Hematopoietic multipotent progenitor cell treated with erythropoietin and hydrocortisone succinate and interleukin-3 and kit ligand, for 4 days (in vitro differentiated cells): Measurements from ENCODE around the gene NEK7.

Experiments used
- DNase-seq: peaks from one replicate; pipeline ENCODE4 v3.0.0-alpha.2; 2015

The NEK7 gene

GRCh38 chr1:198363625-198364151, 206.9 kb downstream of the NEK7 start:
- no peak for DNase-seq

- DNase-seq: no peak
These were observed 207.7 kb downstream of the NEK7 start for GRCh38 chr1:198364471-198364870.

GRCh38 chr1:198367296-198367695, 210.5 kb downstream of the NEK7 start:
- no peak for DNase-seq

GRCh38 chr1:198370996-198371395, 214.2 kb downstream of the NEK7 start:
- no peak for DNase-seq
